ENCODE results near the gene CCDC86.

GRCh38 chr11:60869451-60869825, 27.5 kb downstream of the CCDC86 start:
- TF ChIP-seq HNRNPL (IDR thresholded peaks at IDR 0.05; ENCODE audit: low read depth, low read length) = no peak
- no peak for TF ChIP-seq E2F4 (CRISPR knock-in tag; IDR thresholded peaks at IDR 0.05; ENCODE audit: low read depth)
- TF ChIP-seq CTCF (IDR thresholded peaks at IDR 0.05 in 2 of 3, conservative IDR thresholded peaks at IDR 0.05 in 1 of 3; ENCODE audit: insufficient read depth in 2 of 3, low read depth in 1 of 3, low read length in 3 of 3) = no peak
- no peak for TF ChIP-seq ZNF77 (CRISPR knock-in tag; IDR thresholded peaks at IDR 0.05)
- TF ChIP-seq POLR2A (conservative IDR thresholded peaks at IDR 0.05) = no peak
- TF ChIP-seq MLLT1 (IDR thresholded peaks at IDR 0.05) = no peak
- no peak for TF ChIP-seq EP300 (IDR thresholded peaks at IDR 0.05; ENCODE audit: low read length)
